Ishikawa (cell line): Measurements from ENCODE around the gene SESN2.

Source experiments
- CEBPB ChIP-seq: IDR thresholded peaks from 2 replicates; pipeline ENCODE4 v1.6.1; 2012
- CREB1 ChIP-seq: IDR thresholded peaks from 2 replicates; pipeline ENCODE4 v1.6.1; 2012; ENCODE audit warnings: low read depth
- EGR1 ChIP-seq: IDR thresholded peaks from 2 replicates; pipeline ENCODE4 v1.6.1; 2012
- EP300 ChIP-seq: IDR thresholded peaks from 2 replicates; pipeline ENCODE4 v1.6.1; 2012; ENCODE audit warnings: borderline replicate concordance
- FOXM1 ChIP-seq: IDR thresholded peaks from 2 replicates; pipeline ENCODE4 v1.6.1; 2012; ENCODE audit warnings: low read depth, borderline replicate concordance
- NFIC ChIP-seq: IDR thresholded peaks from 2 replicates; pipeline ENCODE4 v1.6.1; 2012
- RAD21 ChIP-seq: IDR thresholded peaks from 2 replicates; pipeline ENCODE4 v1.6.1; 2012; ENCODE audit warnings: low read depth
- REST ChIP-seq: IDR thresholded peaks from 2 replicates; pipeline ENCODE4 v1.6.1; 2012; ENCODE audit warnings: low read depth, mild to moderate bottlenecking
- TAF1 ChIP-seq: IDR thresholded peaks from 2 replicates; pipeline ENCODE4 v1.6.1; 2012; ENCODE audit warnings: low read depth, mild to moderate bottlenecking
- TCF12 ChIP-seq: IDR thresholded peaks from 2 replicates; pipeline ENCODE4 v1.6.1; 2012; ENCODE audit warnings: low read depth
- TEAD4 ChIP-seq: IDR thresholded peaks from 2 replicates; pipeline ENCODE4 v1.6.1; 2012
- YY1 ChIP-seq: IDR thresholded peaks from 2 replicates; pipeline ENCODE4 v1.6.1; 2012; ENCODE audit warnings: low read depth
- ZBTB7A ChIP-seq: IDR thresholded peaks from 2 replicates; pipeline ENCODE4 v1.6.1; 2012; ENCODE audit warnings: low read depth
- TF ChIP-seq, protein P1 (sequence below): IDR thresholded peaks from 2 replicates; pipeline ENCODE4 v1.6.1; 2012
- TF ChIP-seq, protein P2 (sequence below): IDR thresholded peaks from 2 replicates; pipeline ENCODE4 v1.6.1; 2012

Gene SESN2

GRCh38 chr1:28232558-28233263 lies 26.6 kb upstream of the SESN2 start, which contains the start of gene DNAJC8:
TSS of gene DNAJC8 (minus strand) at chr1:28233029. CDS start at chr1:28232998, 31 bp downstream.
- no peak for TF ChIP-seq REST
- TF ChIP-seq EGR1: peak; percentile 54; the same call in 1 of the 2 replicates
- TF ChIP-seq, protein P1, sequence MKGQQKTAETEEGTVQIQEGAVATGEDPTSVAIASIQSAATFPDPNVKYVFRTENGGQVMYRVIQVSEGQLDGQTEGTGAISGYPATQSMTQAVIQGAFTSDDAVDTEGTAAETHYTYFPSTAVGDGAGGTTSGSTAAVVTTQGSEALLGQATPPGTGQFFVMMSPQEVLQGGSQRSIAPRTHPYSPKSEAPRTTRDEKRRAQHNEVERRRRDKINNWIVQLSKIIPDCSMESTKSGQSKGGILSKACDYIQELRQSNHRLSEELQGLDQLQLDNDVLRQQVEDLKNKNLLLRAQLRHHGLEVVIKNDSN: peak; percentile 100
- TF ChIP-seq EP300: peak; percentile 37; the same call in 1 of the 2 replicates
- TF ChIP-seq YY1: peak; percentile 98
- TF ChIP-seq, protein P2, sequence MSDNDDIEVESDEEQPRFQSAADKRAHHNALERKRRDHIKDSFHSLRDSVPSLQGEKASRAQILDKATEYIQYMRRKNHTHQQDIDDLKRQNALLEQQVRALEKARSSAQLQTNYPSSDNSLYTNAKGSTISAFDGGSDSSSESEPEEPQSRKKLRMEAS: peak; percentile 92
- TF ChIP-seq RAD21: no peak
- peak; percentile 57; the same call in 1 of the 2 replicates for TF ChIP-seq TCF12
- TF ChIP-seq ZBTB7A: no peak
- no peak for TF ChIP-seq TEAD4
- TF ChIP-seq TAF1: peak; percentile 98
- TF ChIP-seq FOXM1: no peak
- 0 out of 2 replicates have a peak, but pooled peaks have one; percentile 34 for TF ChIP-seq CREB1
- no peak for TF ChIP-seq CEBPB
- TF ChIP-seq NFIC: no peak

- TF ChIP-seq CEBPB: no peak
- TF ChIP-seq EP300: no peak
- TF ChIP-seq ZBTB7A: no peak
- no peak for TF ChIP-seq YY1
- TF ChIP-seq RAD21: no peak
- no peak for TF ChIP-seq CREB1
- no peak for TF ChIP-seq FOXM1
Observed at GRCh38 chr1:28233264-28233606, 26.1 kb upstream of the SESN2 start.

GRCh38 chr1:28235755-28236655 lies 23.3 kb upstream of the SESN2 start, which contains the start of gene ATP5IF1:
TSS of gene ATP5IF1 (plus strand) at chr1:28236124. CDS start at chr1:28236184, 60 bp downstream.
- 0 out of 2 replicates have a peak, but pooled peaks have one; percentile 16 for TF ChIP-seq FOXM1
- TF ChIP-seq, protein P1: no peak; the same call in 1 of the 2 replicates
- no peak for TF ChIP-seq REST
- peak; percentile 96 for TF ChIP-seq TAF1
- TF ChIP-seq CEBPB: no peak
- TF ChIP-seq, protein P2: peak; percentile 83
- no peak for TF ChIP-seq TEAD4
- peak; percentile 75 for TF ChIP-seq YY1
- TF ChIP-seq CREB1: no peak; the same call in 1 of the 2 replicates
- no peak for TF ChIP-seq ZBTB7A
- peak; percentile 56; the same call in 1 of the 2 replicates for TF ChIP-seq TCF12
- TF ChIP-seq EP300: no peak
- TF ChIP-seq EGR1: no peak
- TF ChIP-seq RAD21: no peak; the same call in 1 of the 2 replicates
- peak; percentile 45; the same call in 1 of the 2 replicates for TF ChIP-seq NFIC

GRCh38 chr1:28236656-28237322 lies 22.5 kb upstream of the SESN2 start:
- TF ChIP-seq CEBPB (no peak), YY1 (no peak), EP300 (no peak), FOXM1 (no peak), EGR1 (no peak), ZBTB7A (no peak), RAD21 (no peak), TEAD4 (no peak), NFIC (no peak), TAF1 (no peak), TCF12 (no peak), REST (no peak), CREB1 (no peak)
- TF ChIP-seq, protein P1: no peak
- TF ChIP-seq, protein P2: no peak
